GM12878 (cell line): ENCODE data around the gene DGLUCY. TPM values are rescaled to one million over a fixed set of nuclear protein-coding genes. Genes with fewer than 3 reads are reported as not detected.

Experiments used
- BMI1 ChIP-seq: fragments of 450-650 bp; IDR thresholded peaks from 2 replicates; pipeline ENCODE4 v1.6.1; 2016; ENCODE audit warnings: mild to moderate bottlenecking, moderate library complexity, borderline replicate concordance
- DPF2 ChIP-seq: fragments of 450-650 bp; IDR thresholded peaks from 2 replicates; pipeline ENCODE4 v1.6.1; 2017; ENCODE audit warnings: mild to moderate bottlenecking
- ETV6 ChIP-seq, 2 experiments: fragments of 450-650 bp in 1 of 2; IDR thresholded peaks in 1 of 2; conservative IDR thresholded peaks in 1 of 2; 2 replicates each; pipeline ENCODE4 v1.6.1; 2014; ENCODE audit warnings: antibody characterized with exemption in 1 of 2, borderline replicate concordance in 1 of 2, low read depth in 1 of 2, mild to moderate bottlenecking in 1 of 2, moderate library complexity in 1 of 2
- IKZF2 ChIP-seq, 2 experiments: fragments of 450-650 bp; IDR thresholded peaks; 2 replicates each; pipeline ENCODE4 v1.6.1; 2017; ENCODE audit warnings: mild to moderate bottlenecking in 2 of 2, moderate library complexity in 2 of 2
- MXI1 ChIP-seq: fragments of 150-350 bp; IDR thresholded peaks from 2 replicates; pipeline ENCODE4 v1.6.1; 2011; ENCODE audit warnings: low read depth, mild to moderate bottlenecking, inconsistent platforms, low read length, improper control_type of control experiment
- PBX3 ChIP-seq: IDR thresholded peaks from 2 replicates; pipeline ENCODE4 v1.6.1; 2011; ENCODE audit warnings: mild to moderate bottlenecking, low read depth, low read length, moderate library complexity; ENCODE audit not compliant: insufficient replicate concordance
- PKNOX1 ChIP-seq: fragments of 450-650 bp; IDR thresholded peaks from 2 replicates; pipeline ENCODE4 v1.6.1; 2016; ENCODE audit warnings: mild to moderate bottlenecking
- RUNX3 ChIP-seq: IDR thresholded peaks from 2 replicates; pipeline ENCODE4 v1.6.1; 2012; ENCODE audit warnings: low read length, inconsistent platforms
- SP1 ChIP-seq: IDR thresholded peaks from one replicate; pipeline ENCODE4 v1.6.1; 2011; ENCODE audit warnings: low read depth, low read length
- ZSCAN29 ChIP-seq: fragments of 450-650 bp; IDR thresholded peaks from 2 replicates; pipeline ENCODE4 v1.6.1; 2017; ENCODE audit warnings: mild to moderate bottlenecking, moderate library complexity
- polyA plus RNA-seq, 11 experiments: library from polyadenylated mRNA; depleted of rRNA in 4 of 11; unstranded in 6 of 11; stranded (reverse) in 5 of 11; fragments of >200 nt; fragmentation: Nextera tagmentation in 4 of 11; fragmentation: Illumina TruSeq in 1 of 11; extraction: Ambion mirVana in 4 of 11; extraction: Trizol in 1 of 11; gene quantifications; 1 replicate in 1 of 11; 2 replicates in 10 of 11; pipeline versions ENCODE4 v1.2.1 to v1.2.3, GENCODE V29; 2011 to 2016; ENCODE audit warnings: inconsistent platforms in 2 of 11, missing spikeins in 2 of 11, low read depth in 1 of 11
- total RNA-seq, 4 experiments: library from RNA; depleted of rRNA in 3 of 4; stranded (reverse); fragments of >200 nt in 3 of 4; fragmentation: Illumina TruSeq in 1 of 4; extraction: Trizol in 1 of 4; gene quantifications; 2 replicates each; pipeline versions ENCODE4 v1.2.1 to v1.2.3, GENCODE V29; 2013 to 2021
- TF ChIP-seq, protein P1 (sequence below): fragments of 450-650 bp; IDR thresholded peaks from 2 replicates; pipeline ENCODE4 v1.6.1; 2016; ENCODE audit warnings: mild to moderate bottlenecking
- TF ChIP-seq, protein P2 (sequence below): fragments of 450-650 bp; IDR thresholded peaks from 2 replicates; pipeline ENCODE4 v1.6.1; 2017; ENCODE audit warnings: low read depth, mild to moderate bottlenecking, moderate library complexity
- TF ChIP-seq, protein P3 (sequence below): fragments of 450-650 bp; IDR thresholded peaks from 2 replicates; pipeline ENCODE4 v1.6.1; 2017; ENCODE audit warnings: mild to moderate bottlenecking, low read depth, inconsistent platforms; ENCODE audit not compliant: poor library complexity, severe bottlenecking
- TF ChIP-seq, protein P4 (sequence below): fragments of 450-650 bp; formaldehyde crosslinking; IDR thresholded peaks from 2 replicates; pipeline ENCODE4 v1.4.0; 2020; ENCODE audit warnings: mild to moderate bottlenecking, moderate library complexity

DGLUCY gene
- total and polyA plus RNA-seq, 10 of the 15 experiments (the other 5 are each of a cell fraction or from before 2014, with no cell fraction given), result 15.0 to 70.3 (median 55.1) TPM

- TF ChIP-seq, protein P1, sequence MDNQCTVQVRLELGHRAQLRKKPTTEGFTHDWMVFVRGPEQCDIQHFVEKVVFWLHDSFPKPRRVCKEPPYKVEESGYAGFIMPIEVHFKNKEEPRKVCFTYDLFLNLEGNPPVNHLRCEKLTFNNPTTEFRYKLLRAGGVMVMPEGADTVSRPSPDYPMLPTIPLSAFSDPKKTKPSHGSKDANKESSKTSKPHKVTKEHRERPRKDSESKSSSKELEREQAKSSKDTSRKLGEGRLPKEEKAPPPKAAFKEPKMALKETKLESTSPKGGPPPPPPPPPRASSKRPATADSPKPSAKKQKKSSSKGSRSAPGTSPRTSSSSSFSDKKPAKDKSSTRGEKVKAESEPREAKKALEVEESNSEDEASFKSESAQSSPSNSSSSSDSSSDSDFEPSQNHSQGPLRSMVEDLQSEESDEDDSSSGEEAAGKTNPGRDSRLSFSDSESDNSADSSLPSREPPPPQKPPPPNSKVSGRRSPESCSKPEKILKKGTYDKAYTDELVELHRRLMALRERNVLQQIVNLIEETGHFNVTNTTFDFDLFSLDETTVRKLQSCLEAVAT, result peak; percentile 72; the same call in 1 of the 2 replicates
- TF ChIP-seq, protein P2, sequence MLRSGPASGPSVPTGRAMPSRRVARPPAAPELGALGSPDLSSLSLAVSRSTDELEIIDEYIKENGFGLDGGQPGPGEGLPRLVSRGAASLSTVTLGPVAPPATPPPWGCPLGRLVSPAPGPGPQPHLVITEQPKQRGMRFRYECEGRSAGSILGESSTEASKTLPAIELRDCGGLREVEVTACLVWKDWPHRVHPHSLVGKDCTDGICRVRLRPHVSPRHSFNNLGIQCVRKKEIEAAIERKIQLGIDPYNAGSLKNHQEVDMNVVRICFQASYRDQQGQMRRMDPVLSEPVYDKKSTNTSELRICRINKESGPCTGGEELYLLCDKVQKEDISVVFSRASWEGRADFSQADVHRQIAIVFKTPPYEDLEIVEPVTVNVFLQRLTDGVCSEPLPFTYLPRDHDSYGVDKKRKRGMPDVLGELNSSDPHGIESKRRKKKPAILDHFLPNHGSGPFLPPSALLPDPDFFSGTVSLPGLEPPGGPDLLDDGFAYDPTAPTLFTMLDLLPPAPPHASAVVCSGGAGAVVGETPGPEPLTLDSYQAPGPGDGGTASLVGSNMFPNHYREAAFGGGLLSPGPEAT, result peak; percentile 56
- TF ChIP-seq SP1 (peak; percentile 70), BMI1 (peak; percentile 100), PBX3 (peak; percentile 76), RUNX3 (peak; percentile 95), IKZF2 (IDR thresholded peaks at IDR 0.05) (peak; percentile 84 to 93), PKNOX1 (peak; percentile 85), ZSCAN29 (peak; percentile 68; the same call in 1 of the 2 replicates), ETV6 (conservative IDR thresholded peaks at IDR 0.05 in 1 of 2, IDR thresholded peaks at IDR 0.05 in 1 of 2; ENCODE audit: borderline replicate concordance in 1 of 2, low read depth in 1 of 2) (peak in 1 of 2 experiments; percentile 67; a peak in 2 of 4 replicates), MXI1 (0 out of 2 replicates have a peak, but pooled peaks have one; percentile 60), DPF2 (peak; percentile 89)
- TF ChIP-seq, protein P3, sequence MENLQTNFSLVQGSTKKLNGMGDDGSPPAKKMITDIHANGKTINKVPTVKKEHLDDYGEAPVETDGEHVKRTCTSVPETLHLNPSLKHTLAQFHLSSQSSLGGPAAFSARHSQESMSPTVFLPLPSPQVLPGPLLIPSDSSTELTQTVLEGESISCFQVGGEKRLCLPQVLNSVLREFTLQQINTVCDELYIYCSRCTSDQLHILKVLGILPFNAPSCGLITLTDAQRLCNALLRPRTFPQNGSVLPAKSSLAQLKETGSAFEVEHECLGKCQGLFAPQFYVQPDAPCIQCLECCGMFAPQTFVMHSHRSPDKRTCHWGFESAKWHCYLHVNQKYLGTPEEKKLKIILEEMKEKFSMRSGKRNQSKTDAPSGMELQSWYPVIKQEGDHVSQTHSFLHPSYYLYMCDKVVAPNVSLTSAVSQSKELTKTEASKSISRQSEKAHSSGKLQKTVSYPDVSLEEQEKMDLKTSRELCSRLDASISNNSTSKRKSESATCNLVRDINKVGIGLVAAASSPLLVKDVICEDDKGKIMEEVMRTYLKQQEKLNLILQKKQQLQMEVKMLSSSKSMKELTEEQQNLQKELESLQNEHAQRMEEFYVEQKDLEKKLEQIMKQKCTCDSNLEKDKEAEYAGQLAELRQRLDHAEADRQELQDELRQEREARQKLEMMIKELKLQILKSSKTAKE, result peak; percentile 46
- TF ChIP-seq, protein P4, sequence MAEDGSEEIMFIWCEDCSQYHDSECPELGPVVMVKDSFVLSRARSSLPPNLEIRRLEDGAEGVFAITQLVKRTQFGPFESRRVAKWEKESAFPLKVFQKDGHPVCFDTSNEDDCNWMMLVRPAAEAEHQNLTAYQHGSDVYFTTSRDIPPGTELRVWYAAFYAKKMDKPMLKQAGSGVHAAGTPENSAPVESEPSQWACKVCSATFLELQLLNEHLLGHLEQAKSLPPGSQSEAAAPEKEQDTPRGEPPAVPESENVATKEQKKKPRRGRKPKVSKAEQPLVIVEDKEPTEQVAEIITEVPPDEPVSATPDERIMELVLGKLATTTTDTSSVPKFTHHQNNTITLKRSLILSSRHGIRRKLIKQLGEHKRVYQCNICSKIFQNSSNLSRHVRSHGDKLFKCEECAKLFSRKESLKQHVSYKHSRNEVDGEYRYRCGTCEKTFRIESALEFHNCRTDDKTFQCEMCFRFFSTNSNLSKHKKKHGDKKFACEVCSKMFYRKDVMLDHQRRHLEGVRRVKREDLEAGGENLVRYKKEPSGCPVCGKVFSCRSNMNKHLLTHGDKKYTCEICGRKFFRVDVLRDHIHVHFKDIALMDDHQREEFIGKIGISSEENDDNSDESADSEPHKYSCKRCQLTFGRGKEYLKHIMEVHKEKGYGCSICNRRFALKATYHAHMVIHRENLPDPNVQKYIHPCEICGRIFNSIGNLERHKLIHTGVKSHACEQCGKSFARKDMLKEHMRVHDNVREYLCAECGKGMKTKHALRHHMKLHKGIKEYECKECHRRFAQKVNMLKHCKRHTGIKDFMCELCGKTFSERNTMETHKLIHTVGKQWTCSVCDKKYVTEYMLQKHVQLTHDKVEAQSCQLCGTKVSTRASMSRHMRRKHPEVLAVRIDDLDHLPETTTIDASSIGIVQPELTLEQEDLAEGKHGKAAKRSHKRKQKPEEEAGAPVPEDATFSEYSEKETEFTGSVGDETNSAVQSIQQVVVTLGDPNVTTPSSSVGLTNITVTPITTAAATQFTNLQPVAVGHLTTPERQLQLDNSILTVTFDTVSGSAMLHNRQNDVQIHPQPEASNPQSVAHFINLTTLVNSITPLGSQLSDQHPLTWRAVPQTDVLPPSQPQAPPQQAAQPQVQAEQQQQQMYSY (CRISPR knock-in tag), result no peak
Observed at GRCh38 chr14:91249841-91250616, 136.2 kb downstream of the DGLUCY start (continued).
